SJCRH30 (cell line): ENCODE measurements around the gene RAB11B. TPM values are rescaled to one million over a fixed set of nuclear protein-coding genes. Genes with fewer than 3 reads are reported as not detected.
"Not testable (repeated sequence)": the region's sequence is repeated elsewhere in the genome, so short reads cannot be mapped to it uniquely, and the experiment has no call there.

Experiments used
- DNase-seq, 2 experiments: peaks; one replicate each; pipeline ENCODE4 v3.0.0-alpha.2; 2015 to 2020
- H3K27ac ChIP-seq: fragments of 250-450 bp; sonication (Bioruptor Pico); 2 replicates; pipeline ENCODE4 v1.5.1; 2020; ENCODE audit warnings: mild to moderate bottlenecking, moderate library complexity
- H3K27me3 ChIP-seq: fragments of 250-450 bp; sonication (Bioruptor Pico); 2 replicates; pipeline ENCODE4 v1.5.1; 2020; ENCODE audit warnings: mild to moderate bottlenecking, moderate library complexity
- H3K36me3 ChIP-seq: fragments of 250-450 bp; sonication (Bioruptor Pico); 2 replicates; pipeline ENCODE4 v1.5.1; 2020; ENCODE audit warnings: mild to moderate bottlenecking, moderate library complexity
- H3K4me1 ChIP-seq: fragments of 250-450 bp; sonication (Bioruptor Pico); 2 replicates; pipeline ENCODE4 v1.5.1; 2020; ENCODE audit warnings: mild to moderate bottlenecking, moderate library complexity
- H3K4me3 ChIP-seq: fragments of 250-450 bp; sonication (Bioruptor Pico); 2 replicates; pipeline ENCODE4 v1.5.1; 2020; ENCODE audit warnings: mild to moderate bottlenecking, moderate library complexity
- H3K9me3 ChIP-seq: fragments of 250-450 bp; sonication (Bioruptor Pico); replicated peaks from 2 replicates; pipeline ENCODE4 v1.5.1; 2020; ENCODE audit warnings: mild to moderate bottlenecking, moderate library complexity
- total RNA-seq: library from RNA; depleted of rRNA; stranded (reverse); fragments of >200 nt; shearing (Covaris generic); gene quantifications from 2 replicates; pipeline ENCODE4 v1.2.3, GENCODE V29; 2014

RAB11B gene
- total RNA-seq, 1 experiment from 2014 or later: 17.7 TPM

DNA sequence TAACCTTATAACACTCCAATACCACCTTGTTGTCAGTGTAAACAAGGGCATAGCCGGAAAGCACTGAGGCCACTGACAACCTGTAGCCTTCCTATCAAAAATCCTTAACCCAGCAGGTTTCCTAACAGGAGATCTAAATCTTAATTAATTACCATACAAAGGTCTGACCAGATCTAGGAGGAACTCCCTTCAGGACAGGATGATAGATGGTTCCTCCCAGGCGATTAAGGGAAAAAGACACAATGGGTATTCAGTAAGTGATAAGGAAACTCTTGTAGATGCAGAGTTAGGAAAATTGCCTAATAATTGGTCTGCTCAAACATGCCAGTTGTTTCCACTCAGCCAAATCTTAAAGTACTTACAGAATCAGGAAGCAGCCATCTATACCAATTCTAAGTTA, 5.1 kb upstream of the RAB11B start:
- H3K27ac ChIP-seq, H3K36me3 ChIP-seq, H3K4me1 ChIP-seq, H3K9me3 ChIP-seq, DNase-seq, H3K27me3 ChIP-seq, H3K4me3 ChIP-seq: not testable (repeated sequence)

DNA sequence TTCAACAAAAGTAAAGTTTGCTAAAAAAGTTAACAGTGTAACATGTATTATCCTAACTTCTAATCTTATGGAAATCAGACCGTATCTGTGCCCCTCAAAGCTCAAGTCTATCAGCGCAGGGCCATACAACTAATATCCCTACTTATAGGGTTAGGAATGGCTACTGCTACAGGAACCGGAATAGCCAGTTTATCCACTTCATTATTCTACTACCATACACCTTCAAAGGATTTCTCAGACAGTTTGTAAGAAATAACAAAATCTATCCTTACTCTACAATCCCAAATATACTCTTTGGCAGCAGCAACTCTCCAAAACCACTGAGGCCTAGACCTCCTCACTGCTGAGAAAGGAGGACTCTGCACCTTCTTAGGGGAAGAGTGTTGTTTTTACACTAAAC, 4.6 kb upstream of the RAB11B start:
- DNase-seq, H3K4me3 ChIP-seq, H3K27me3 ChIP-seq, H3K9me3 ChIP-seq, H3K36me3 ChIP-seq, H3K4me1 ChIP-seq, H3K27ac ChIP-seq: not testable (repeated sequence)

DNA sequence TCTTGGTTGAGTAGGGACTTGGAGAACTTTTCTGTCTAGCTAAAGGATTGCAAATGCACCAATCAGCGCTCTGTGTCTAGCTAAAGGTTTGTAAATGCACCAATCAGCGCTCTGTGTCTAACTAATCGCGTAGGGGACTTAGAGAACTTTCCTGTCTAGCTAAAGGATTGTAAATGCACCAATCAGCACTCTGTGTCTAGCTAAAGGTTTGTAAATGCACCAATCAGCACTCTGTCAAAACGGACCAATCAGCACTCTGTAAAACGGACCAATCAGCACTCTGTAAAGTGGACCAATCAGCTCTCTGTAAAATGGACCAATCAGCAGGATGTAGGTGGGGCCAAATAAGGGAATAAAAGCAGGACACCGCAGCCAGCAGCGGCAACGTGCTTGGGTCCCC, 3.7 kb upstream of the RAB11B start:
- not testable (repeated sequence) for DNase-seq, H3K9me3 ChIP-seq, H3K36me3 ChIP-seq, H3K27me3 ChIP-seq, H3K4me3 ChIP-seq, H3K27ac ChIP-seq, H3K4me1 ChIP-seq

DNA sequence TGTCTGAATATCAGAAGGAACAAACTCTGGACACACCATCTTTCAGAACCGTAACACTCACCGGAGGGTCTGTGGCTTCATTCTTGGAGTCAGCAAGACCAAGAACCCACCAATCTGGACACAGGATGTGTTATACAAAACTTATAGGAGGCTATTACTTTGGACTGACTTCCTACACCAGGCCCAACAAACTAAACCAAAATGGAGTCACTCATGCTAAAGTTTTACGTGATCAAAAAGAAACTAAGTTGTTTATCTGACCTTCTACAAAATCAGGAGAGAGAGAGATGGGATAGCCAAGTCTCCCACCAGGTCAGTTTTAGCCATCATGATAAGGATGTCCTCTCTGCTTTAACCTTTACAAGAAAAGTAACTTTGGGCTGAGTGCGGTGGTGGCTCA, 3.2 kb upstream of the RAB11B start:
- no peak overlapping the region for H3K27ac ChIP-seq
- H3K9me3 ChIP-seq: no peaks in the 10 kb centered on the region
- H3K36me3 ChIP-seq: no peaks in the 10 kb centered on the region
- peaks cover 8% of the 10 kb centered on the region for H3K4me1 ChIP-seq
- H3K4me3 ChIP-seq: no peak overlapping the region
- no peak for DNase-seq
- H3K27me3 ChIP-seq: no peaks in the 10 kb centered on the region

DNA sequence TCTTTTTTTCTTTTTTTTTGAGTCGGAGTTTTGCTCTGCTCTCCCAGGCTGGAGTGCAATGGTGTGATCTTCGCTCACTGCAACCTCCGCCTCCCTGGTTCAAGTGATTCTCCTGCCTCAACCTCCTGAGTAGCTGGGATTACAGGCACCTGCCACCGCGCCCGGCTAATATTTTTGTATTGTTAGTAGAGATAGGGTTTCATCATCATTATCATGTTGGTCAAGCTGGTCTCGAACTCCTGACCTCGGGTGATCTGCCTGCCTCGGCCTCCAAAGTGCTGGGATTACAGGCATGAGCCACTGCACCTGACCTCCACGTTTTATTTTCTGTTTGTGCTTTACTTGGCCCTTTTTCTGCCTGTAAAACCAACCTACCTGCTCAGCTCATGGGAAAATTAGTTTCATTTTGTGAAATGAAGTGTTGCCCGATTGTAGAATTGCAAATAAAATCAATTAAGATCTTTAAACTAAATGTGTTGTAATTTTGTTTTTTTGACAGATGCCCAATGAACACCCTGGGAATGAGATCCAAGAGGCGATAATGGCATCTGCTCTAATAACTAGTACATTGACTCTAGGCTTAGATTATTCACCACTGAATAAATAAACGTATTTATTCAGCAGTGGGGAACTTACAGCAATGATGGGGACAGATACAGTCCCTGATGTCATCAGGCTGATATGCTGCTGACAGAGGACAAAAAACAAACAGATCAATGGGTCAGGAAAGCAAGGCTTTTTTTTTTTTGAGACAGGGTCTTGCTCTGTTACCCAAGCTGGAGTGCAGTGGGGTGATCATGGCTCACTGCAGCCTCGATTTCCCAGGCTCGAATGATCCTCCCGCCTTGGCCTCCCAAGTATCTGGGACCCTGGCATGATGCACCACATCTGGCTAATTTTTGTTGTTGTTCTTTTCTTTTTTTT, 2.2 kb upstream of the RAB11B start:
- DNase-seq: no peak
- Histone ChIP-seq H3K27me3 (no peaks in the 10 kb centered on the region), H3K9me3 (no peaks in the 10 kb centered on the region), H3K4me3 (no peak overlapping the region), H3K36me3 (no peaks in the 10 kb centered on the region), H3K4me1 (peaks cover 8% of the 10 kb centered on the region), H3K27ac (no peak overlapping the region)

DNA sequence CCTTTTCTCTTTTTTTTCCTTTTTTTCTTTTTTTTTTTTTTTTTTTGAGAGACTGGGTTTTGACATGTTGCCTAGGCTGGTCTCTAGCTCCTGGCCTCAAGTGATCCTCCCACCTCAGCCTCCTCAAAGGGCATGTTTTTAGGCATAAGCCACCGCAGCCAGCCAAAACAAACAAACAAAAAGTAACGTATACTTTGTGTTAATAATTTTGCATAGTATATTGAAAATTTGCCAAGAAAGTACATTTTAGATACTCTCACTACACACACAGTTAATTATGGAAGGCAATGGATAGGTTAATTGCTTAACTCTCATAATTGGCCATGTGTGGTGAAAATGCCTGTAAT, 1.6 kb upstream of the RAB11B start:
- no peak overlapping the region for H3K4me3 ChIP-seq
- H3K9me3 ChIP-seq: no peaks in the 10 kb centered on the region
- H3K27me3 ChIP-seq: no peaks in the 10 kb centered on the region
- no peak for DNase-seq
- H3K36me3 ChIP-seq: no peaks in the 10 kb centered on the region
- no peak overlapping the region for H3K27ac ChIP-seq
- peaks cover 10% of the 10 kb centered on the region for H3K4me1 ChIP-seq

DNA sequence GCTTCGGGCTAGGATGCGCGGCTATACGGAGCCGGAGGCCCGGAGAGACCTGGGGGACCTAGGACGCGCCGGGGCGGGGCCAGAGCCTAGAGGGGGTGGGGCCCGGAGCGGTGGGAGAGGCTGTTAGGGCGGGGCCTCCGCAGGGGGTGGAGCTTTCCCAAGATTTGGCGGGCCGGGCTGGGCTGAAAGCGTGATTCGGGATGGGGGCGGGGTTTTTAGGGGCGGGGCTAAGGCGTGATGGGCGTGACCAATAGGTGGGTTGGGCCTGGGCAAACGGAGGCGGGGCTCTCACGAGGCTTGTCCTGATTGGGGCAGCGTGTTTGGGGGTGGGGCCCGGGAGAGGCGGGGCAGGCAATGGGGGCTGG, 439 bp downstream of the RAB11B start:
- Histone ChIP-seq H3K4me1 (peaks cover 23% of the 10 kb centered on the region), H3K4me3 (peak overlapping the region; percentile 97), H3K9me3 (no peaks in the 10 kb centered on the region), H3K27ac (peak overlapping the region; percentile 92), H3K27me3 (no peaks in the 10 kb centered on the region), H3K36me3 (no peaks in the 10 kb centered on the region)
- peak; percentile 95 for DNase-seq

DNA sequence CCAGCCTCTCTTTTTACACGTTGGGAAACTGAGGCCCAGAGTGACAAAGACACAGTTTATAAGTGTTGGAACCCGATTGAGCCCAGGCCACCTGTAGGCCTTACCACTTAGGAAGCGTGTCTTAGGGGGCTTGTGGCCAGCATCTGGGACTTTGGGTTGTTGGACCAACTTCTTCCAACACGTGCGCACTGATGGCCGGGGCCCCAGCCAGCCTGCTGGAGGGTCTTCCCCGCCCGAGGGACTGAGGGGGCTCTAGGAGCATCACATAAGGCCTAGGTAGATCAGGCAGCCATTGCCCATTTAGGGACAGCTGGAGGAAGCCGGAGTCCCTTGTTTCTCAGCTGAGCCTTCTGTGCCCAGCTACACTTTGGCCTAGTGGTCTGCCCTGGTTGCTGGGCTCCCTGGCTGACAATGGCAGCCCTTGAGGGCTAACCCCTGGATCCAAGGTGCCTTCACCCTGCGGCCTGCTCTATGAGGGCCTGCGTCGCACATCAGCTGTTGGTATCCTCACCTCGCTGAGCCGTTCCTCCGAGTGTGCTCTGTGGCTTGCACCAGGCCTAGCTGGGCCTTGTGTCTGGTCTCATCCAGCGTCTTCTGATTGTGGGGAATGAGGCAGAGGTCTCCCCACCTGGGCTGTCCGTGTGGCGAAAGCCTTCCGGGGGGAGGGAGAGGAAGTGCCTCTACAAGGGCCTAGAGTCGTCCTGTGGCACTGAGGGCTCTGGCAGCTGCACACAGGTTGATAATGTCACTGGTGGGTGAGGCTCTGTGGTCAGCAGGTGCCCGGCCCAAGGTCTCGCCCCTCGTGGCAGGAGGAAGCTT, 1.2 kb downstream of the RAB11B start:
- DNase-seq: no peak
- Histone ChIP-seq H3K4me1 (peaks cover 23% of the 10 kb centered on the region), H3K4me3 (no peak overlapping the region), H3K27me3 (no peaks in the 10 kb centered on the region), H3K27ac (no peak overlapping the region), H3K36me3 (no peaks in the 10 kb centered on the region), H3K9me3 (no peaks in the 10 kb centered on the region)

DNA sequence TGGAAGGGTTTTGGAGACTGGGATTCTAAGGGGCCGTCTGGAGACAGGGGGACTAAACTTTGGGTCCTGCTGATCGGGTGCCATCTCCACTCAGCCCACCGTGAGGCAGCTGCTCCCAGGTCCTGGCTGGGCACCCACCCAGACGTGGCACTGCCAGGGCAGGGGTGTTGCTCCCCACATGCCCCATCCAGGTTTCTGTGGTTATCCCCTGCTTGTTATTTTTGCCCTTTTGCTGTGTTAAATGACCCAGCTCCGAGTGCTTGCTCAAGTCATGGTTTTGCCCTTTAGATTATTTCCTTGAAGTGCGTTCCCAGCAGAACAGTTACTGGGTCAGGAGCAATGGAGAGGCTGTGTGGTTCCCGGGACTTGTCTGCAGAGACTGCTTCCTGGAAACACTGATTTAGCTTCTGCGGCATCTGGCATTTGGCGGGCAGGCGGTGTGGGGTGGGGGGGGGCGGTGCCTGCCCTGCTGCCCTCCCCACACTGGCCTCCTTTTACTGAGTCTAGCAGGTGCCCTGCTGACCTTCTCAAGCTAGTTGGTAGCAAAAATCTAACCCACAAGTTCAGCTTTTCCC, 1.9 kb downstream of the RAB11B start:
- H3K27me3 ChIP-seq: no peaks in the 10 kb centered on the region
- no peak overlapping the region for H3K4me3 ChIP-seq
- H3K27ac ChIP-seq: no peak overlapping the region
- H3K4me1 ChIP-seq: peaks cover 23% of the 10 kb centered on the region
- DNase-seq: no peak
- H3K9me3 ChIP-seq: no peaks in the 10 kb centered on the region
- H3K36me3 ChIP-seq: no peaks in the 10 kb centered on the region

DNA sequence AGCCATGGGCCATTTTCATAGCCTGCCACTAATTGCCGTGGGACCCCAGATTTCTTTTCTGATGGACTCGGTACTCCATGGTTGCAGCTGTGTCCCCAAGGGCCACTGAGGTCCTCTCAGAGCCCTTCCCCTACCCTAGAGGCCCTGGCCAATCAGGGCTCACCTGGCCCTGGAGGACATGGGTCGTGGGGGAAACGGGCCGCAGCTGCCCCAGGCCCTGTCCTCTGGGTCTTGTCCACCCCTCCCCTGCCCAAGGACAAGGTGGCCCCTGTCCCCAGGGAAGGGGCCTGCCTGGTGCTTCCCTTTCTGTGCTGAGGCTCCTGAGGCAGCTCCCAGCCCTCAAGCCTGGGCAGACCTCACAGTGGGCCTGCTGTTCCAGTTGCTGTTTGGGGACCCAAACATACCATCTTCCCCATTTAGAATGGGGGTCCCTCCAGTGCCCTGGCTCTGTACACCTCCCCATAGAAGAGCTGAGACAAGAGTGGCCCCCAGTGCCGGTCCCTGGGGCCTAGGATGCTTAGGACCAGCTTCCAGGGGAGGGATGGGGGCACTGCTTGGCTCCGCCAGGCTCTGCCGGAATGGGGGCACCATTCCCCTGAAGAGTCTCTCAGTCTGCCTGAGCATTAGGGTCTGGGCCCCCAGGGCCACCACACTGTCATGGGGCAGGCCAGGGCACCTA, 3.2 kb downstream of the RAB11B start:
- DNase-seq: no peak
- no peaks in the 10 kb centered on the region for H3K9me3 ChIP-seq
- H3K27me3 ChIP-seq: no peaks in the 10 kb centered on the region
- no peak overlapping the region for H3K4me3 ChIP-seq
- peaks cover 26% of the 10 kb centered on the region for H3K4me1 ChIP-seq
- no peaks in the 10 kb centered on the region for H3K36me3 ChIP-seq
- H3K27ac ChIP-seq: no peak overlapping the region

DNA sequence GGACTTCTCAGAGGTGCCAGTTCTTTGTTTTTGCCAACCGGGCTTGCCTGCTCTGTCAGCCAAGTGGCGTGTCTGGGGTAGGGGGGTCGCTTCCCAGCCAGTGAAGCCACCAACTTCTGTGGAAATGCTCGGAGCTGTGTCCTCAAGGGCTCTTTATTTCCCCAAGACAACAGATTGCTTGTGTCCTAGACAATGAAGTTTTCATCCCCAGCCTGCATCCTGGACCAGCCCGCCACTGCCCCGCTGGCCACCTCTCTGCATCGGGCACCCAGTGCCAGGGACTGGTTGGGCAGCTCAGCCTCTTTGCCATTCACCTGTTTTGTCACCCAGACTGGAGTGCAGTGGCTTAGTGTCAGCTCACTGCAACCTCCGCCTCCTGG, 3.7 kb downstream of the RAB11B start:
- DNase-seq: no peak
- peak overlapping the region; percentile 37 for H3K27ac ChIP-seq
- H3K4me3 ChIP-seq: no peak overlapping the region
- no peaks in the 10 kb centered on the region for H3K27me3 ChIP-seq
- peaks cover 27% of the 10 kb centered on the region for H3K4me1 ChIP-seq
- H3K36me3 ChIP-seq: no peaks in the 10 kb centered on the region
- no peaks in the 10 kb centered on the region for H3K9me3 ChIP-seq

DNA sequence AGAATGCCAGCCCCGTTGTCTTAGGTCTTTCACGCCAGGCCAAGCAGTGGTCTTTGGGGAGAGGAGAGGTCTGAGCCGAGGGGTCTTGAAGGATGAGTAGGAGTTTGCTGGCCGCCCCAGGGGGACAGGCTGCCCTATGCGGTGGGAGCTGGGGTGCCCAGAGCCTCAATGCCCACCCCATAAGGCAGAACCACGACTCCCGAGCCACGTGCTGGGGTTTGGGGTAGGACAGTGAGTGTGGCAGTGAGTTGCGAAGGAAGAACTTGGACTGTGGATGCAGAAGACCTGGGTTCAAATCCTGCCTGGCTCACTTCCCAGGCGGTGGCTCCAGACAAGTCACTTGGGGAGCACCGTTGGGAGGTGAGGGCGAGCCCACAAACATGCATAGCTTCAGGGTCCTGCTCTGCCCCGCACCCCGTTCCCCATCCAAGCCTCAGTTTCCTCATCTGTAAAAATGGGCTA, 5.5 kb downstream of the RAB11B start:
- Histone ChIP-seq H3K27ac (no peak overlapping the region), H3K4me1 (peaks cover 27% of the 10 kb centered on the region), H3K27me3 (no peaks in the 10 kb centered on the region), H3K9me3 (no peaks in the 10 kb centered on the region), H3K36me3 (peaks cover 3% of the 10 kb centered on the region; the same call in 1 of the 2 replicates), H3K4me3 (no peak overlapping the region)
- no peak for DNase-seq

DNA sequence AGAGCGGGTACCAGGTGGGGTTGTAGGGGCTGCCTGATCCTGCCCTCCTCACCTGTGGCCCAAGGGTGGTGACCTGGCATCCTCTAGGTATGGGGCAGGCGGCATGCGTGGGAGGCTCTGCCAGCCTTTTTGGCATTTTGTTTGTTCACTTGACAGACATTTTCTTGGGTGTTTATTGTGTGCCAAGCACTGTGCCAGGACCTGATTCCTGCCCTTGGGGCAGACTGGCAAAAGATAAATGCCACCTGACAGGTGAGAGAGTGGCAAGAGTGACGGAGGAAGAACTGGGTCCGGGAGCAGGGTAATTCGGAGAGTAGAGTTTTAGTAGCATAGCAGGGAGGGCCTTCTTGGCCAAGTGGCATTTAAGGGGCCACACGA, 6.0 kb downstream of the RAB11B start:
- DNase-seq: no peak
- no peaks in the 10 kb centered on the region for H3K27me3 ChIP-seq
- peaks cover 25% of the 10 kb centered on the region for H3K4me1 ChIP-seq
- no peak overlapping the region for H3K27ac ChIP-seq
- H3K4me3 ChIP-seq: no peak overlapping the region
- no peaks in the 10 kb centered on the region for H3K9me3 ChIP-seq
- peaks cover 3% of the 10 kb centered on the region; the same call in 1 of the 2 replicates for H3K36me3 ChIP-seq

DNA sequence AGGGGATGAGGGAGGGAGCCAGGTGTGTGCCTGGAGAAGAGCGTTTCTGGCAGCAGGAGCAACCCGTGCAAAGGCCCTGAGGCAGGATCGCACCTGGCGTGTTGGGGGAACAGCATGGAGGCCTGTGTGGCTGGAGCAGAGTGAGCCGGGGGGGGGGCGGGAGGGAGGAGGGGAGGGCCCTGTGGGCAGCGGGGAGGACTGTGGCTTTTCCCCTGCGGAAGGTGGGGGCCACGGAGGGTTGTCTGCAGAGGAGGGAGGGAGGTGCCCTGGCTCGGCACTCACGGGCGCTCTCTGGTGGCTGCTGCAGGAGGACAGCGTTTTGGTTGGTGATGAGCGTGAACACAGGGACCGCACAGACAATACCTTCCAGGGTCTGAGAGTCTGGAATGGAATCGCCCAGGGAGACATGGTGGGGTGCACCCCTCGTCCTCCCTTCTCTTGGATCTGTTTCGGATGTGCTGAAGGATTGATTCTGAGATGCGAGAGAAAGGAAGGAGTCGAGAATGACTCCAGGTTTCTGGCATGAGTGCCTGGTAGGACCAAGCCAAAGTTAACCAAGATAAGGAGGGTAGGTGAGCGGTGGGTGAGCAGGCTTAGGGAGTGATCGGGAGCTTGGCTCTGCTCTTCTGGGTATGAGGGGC, 6.5 kb downstream of the RAB11B start:
- no peak overlapping the region for H3K4me3 ChIP-seq
- no peaks in the 10 kb centered on the region for H3K27me3 ChIP-seq
- peaks cover 21% of the 10 kb centered on the region for H3K4me1 ChIP-seq
- no peaks in the 10 kb centered on the region for H3K9me3 ChIP-seq
- no peak overlapping the region for H3K27ac ChIP-seq
- peaks cover 3% of the 10 kb centered on the region; the same call in 1 of the 2 replicates for H3K36me3 ChIP-seq
- peak; percentile 38 to 53 for DNase-seq
